RPMI8226 (cell line): ENCODE measurements around the gene XPO6.
"Not testable (repeated sequence)": the region's sequence is repeated elsewhere in the genome, so short reads cannot be mapped to it uniquely, and the experiment has no call there.

ENCODE experiments used
- DNase-seq: peaks from one replicate; pipeline ENCODE4 v3.0.0-alpha.2; 2015

The XPO6 gene

GRCh38 chr16:28211758-28212531 is at the start of gene XPO6:
XPO6 (minus strand) TSS chr16:28211965; CDS start chr16:28211368, 597 bp downstream.
- DNase-seq = peak; percentile 98

- DNase-seq = no peak
Measured at GRCh38 chr16:28260193-28260592, 48.4 kb upstream of the XPO6 start.

GRCh38 chr16:28259781-28260150 is 48.0 kb upstream of the XPO6 start:
- DNase-seq = no peak

GRCh38 chr16:28259091-28259780 is 47.5 kb upstream of the XPO6 start:
- no peak for DNase-seq

- DNase-seq = peak; percentile 37
Measured at GRCh38 chr16:28258567-28258966, 46.8 kb upstream of the XPO6 start.

GRCh38 chr16:28257256-28257655 is 45.5 kb upstream of the XPO6 start:
- DNase-seq = no peak

- no peak for DNase-seq
Measured at GRCh38 chr16:28255838-28256237, 44.1 kb upstream of the XPO6 start.

- no peak for DNase-seq
Measured at GRCh38 chr16:28254158-28254557, 42.4 kb upstream of the XPO6 start.

- DNase-seq = no peak
Measured at GRCh38 chr16:28250999-28251398, 39.2 kb upstream of the XPO6 start.

- DNase-seq = not testable (repeated sequence)
Measured at GRCh38 chr16:28249483-28249882, 37.7 kb upstream of the XPO6 start.

GRCh38 chr16:28241924-28242323 is 30.2 kb upstream of the XPO6 start:
- DNase-seq = no peak

- DNase-seq = peak; percentile 29
Measured at GRCh38 chr16:28237754-28238357, 26.1 kb upstream of the XPO6 start.

- DNase-seq = no peak
Measured at GRCh38 chr16:28231763-28232162, 20.0 kb upstream of the XPO6 start.

- DNase-seq = not testable (repeated sequence)
Measured at GRCh38 chr16:28223909-28224308, 12.1 kb upstream of the XPO6 start.

GRCh38 chr16:28219777-28220176 is 8.0 kb upstream of the XPO6 start:
- DNase-seq = not testable (repeated sequence)

GRCh38 chr16:28219282-28219681 is 7.5 kb upstream of the XPO6 start:
- DNase-seq = no peak

GRCh38 chr16:28218109-28218508 is 6.3 kb upstream of the XPO6 start:
- DNase-seq = peak; percentile 59

- DNase-seq = no peak
Measured at GRCh38 chr16:28217326-28217725, 5.6 kb upstream of the XPO6 start.

GRCh38 chr16:28213396-28213795 is 1.6 kb upstream of the XPO6 start:
- no peak for DNase-seq

- DNase-seq = no peak
Measured at GRCh38 chr16:28212532-28212873, 738 bp upstream of the XPO6 start.

GRCh38 chr16:28210979-28211588 is 681 bp downstream of the XPO6 start:
- peak; percentile 87 for DNase-seq

- DNase-seq = no peak
Measured at GRCh38 chr16:28210264-28210663, 1.5 kb downstream of the XPO6 start.

- DNase-seq = no peak
Measured at GRCh38 chr16:28208824-28209223, 2.9 kb downstream of the XPO6 start.

GRCh38 chr16:28208131-28208530 is 3.6 kb downstream of the XPO6 start:
- no peak for DNase-seq
